ENCODE measurements around the gene LHPP.

Gene LHPP

DNA sequence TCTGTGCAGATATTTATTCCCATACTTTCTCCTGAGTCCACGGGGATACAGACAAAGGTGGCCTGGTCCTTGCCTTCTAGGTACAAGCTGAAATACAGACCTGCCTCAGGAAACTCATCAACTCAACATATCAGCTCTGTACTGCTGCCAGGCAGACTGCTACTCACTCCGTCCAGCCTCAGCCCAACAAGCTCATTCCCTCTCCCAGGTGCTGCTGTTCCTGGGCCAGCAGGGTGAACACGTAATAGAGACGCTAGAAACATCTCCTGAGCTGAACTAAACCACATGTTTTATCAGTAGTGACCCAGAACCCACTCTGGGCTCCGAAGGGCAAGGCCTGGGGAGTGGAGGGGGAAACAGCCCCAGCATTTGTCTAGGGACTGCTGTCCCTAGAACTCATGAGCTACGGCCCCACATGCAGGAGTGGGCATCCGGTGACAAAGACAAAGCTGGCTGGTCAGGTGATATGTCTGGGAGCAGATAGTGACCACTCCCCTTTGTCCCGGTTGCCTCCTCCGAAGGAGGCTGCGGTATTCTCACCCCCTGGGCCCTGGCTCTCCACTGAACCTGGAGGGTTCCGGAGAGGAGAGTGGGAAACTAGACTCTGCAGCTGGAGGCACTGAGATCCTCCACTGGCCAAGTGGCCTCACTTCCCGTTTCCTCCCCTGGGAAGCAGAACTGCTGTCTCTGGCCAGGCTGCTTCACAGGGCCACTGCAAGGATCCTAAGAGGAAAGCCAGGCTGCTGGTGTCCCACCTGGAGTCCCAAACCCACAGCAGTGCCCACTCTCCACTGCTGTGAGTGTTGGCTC is 166.4 kb downstream of the LHPP start:
- no peak overlapping the region for H2AK5ac ChIP-seq (ENCODE audit: low read length)
- H2BK5ac ChIP-seq (ENCODE audit: low read length) = no peak overlapping the region
- H4K8ac ChIP-seq (ENCODE audit: low read depth, low read length) = no peak overlapping the region
- H3K79me2 ChIP-seq (ENCODE audit: control insufficient read depth, insufficient read depth, low read length) = no peaks in the 10 kb centered on the region
- DNase-seq = no peak
- no peaks in the 10 kb centered on the region for H3K4me1 ChIP-seq (ENCODE audit: control insufficient read depth, low read depth, low read length)
- no peak overlapping the region for H3K4me2 ChIP-seq (ENCODE audit: low read length)
- no CpG with 5 or more reads among the region's 12 CpGs for WGBS (ENCODE audit: extremely low coverage, insufficient coverage, low lambda C conversion rate)
- no peak overlapping the region for H2BK15ac ChIP-seq (replicated peaks; ENCODE audit: low read depth)
- no peaks in the 10 kb centered on the region for H3K36me3 ChIP-seq (ENCODE audit: control insufficient read depth, insufficient read depth, low read length)
- peaks cover 1% of the 10 kb centered on the region for H3K79me1 ChIP-seq (ENCODE audit: low read length)
- H3K18ac ChIP-seq (ENCODE audit: low read length) = no peak overlapping the region
- H3K27me3 ChIP-seq (ENCODE audit: insufficient read depth, low read length, poor library complexity) = no peaks in the 10 kb centered on the region
- H3K27ac ChIP-seq (ENCODE audit: low read depth, low read length) = no peak overlapping the region
- H3K9ac ChIP-seq (ENCODE audit: low read length) = no peak overlapping the region
- H3K23ac ChIP-seq (ENCODE audit: low read length) = no peak overlapping the region
- H4K5ac ChIP-seq (ENCODE audit: low read length) = no peak overlapping the region
- no peak overlapping the region for H3K56ac ChIP-seq (ENCODE audit: low read length)
- no peak overlapping the region for H3K4ac ChIP-seq (ENCODE audit: low read depth, low read length)
- no peak overlapping the region for H3K4me3 ChIP-seq (ENCODE audit: low read length)
- no peak overlapping the region for H2BK120ac ChIP-seq (ENCODE audit: low read depth, low read length)

DNA sequence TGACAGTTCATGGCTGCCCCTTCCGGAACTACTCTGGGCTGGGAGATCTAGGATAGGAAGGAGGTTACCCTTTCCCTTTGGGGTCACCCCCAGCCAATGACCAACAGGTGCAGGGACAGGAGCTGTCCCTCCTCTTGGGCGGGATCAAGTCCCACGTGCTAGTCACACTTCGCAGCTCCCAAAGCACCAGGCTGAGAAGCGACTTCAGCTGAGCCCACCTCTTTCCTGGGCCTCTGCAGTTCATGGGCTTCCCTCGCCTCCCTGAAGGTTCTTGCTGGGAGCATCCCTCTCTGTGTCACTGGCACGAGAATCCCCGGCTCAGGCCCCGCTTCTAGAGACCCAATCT is 167.0 kb downstream of the LHPP start:
- no peak overlapping the region for H3K9ac ChIP-seq (ENCODE audit: low read length)
- no peak overlapping the region for H3K4ac ChIP-seq (ENCODE audit: low read depth, low read length)
- no peak overlapping the region for H2AK5ac ChIP-seq (ENCODE audit: low read length)
- no peaks in the 10 kb centered on the region for H3K27me3 ChIP-seq (ENCODE audit: insufficient read depth, low read length, poor library complexity)
- no peak overlapping the region for H2BK120ac ChIP-seq (ENCODE audit: low read depth, low read length)
- H3K79me2 ChIP-seq (ENCODE audit: control insufficient read depth, insufficient read depth, low read length) = no peaks in the 10 kb centered on the region
- H4K5ac ChIP-seq (ENCODE audit: low read length) = no peak overlapping the region
- no peak overlapping the region for H3K18ac ChIP-seq (ENCODE audit: low read length)
- WGBS (ENCODE audit: extremely low coverage, insufficient coverage, low lambda C conversion rate) = no CpG with 5 or more reads among the region's 9 CpGs
- no peak overlapping the region for H3K23ac ChIP-seq (ENCODE audit: low read length)
- H3K79me1 ChIP-seq (ENCODE audit: low read length) = peaks cover 1% of the 10 kb centered on the region
- no peak overlapping the region for H4K8ac ChIP-seq (ENCODE audit: low read depth, low read length)
- H2BK5ac ChIP-seq (ENCODE audit: low read length) = no peak overlapping the region
- H3K27ac ChIP-seq (ENCODE audit: low read depth, low read length) = no peak overlapping the region
- H3K4me3 ChIP-seq (ENCODE audit: low read length) = no peak overlapping the region
- H3K56ac ChIP-seq (ENCODE audit: low read length) = no peak overlapping the region
- no peaks in the 10 kb centered on the region for H3K36me3 ChIP-seq (ENCODE audit: control insufficient read depth, insufficient read depth, low read length)
- DNase-seq = no peak
- no peak overlapping the region for H2BK15ac ChIP-seq (replicated peaks; ENCODE audit: low read depth)
- H3K4me1 ChIP-seq (ENCODE audit: control insufficient read depth, low read depth, low read length) = no peaks in the 10 kb centered on the region
- H3K4me2 ChIP-seq (ENCODE audit: low read length) = no peak overlapping the region

DNA sequence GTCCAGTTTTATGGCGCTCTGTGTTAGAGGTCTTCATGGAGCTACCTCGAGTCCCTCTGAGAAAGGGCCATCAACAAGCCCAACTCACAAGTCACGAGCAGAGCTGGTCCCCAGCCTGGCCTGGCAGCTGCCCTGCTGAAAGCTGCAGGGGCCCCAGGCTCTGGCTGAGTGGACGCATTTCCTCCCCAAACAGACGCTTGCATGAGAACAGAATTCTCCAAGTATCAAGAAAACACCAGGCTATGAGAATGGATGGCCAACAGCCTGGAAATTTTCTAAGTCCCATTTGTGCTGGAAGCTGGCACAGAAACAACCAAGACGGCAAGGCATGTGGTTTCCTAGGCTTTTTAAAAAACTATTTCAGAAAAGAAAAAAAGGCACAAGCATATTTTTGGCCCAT is 167.8 kb downstream of the LHPP start:
- H3K9ac ChIP-seq (ENCODE audit: low read length) = no peak overlapping the region
- H3K4me2 ChIP-seq (ENCODE audit: low read length) = no peak overlapping the region
- H3K27me3 ChIP-seq (ENCODE audit: insufficient read depth, low read length, poor library complexity) = no peaks in the 10 kb centered on the region
- H3K27ac ChIP-seq (ENCODE audit: low read depth, low read length) = no peak overlapping the region
- no peak overlapping the region for H4K8ac ChIP-seq (ENCODE audit: low read depth, low read length)
- H2BK15ac ChIP-seq (replicated peaks; ENCODE audit: low read depth) = no peak overlapping the region
- H3K79me1 ChIP-seq (ENCODE audit: low read length) = peaks cover 1% of the 10 kb centered on the region
- no peak for DNase-seq
- H3K23ac ChIP-seq (ENCODE audit: low read length) = no peak overlapping the region
- H3K18ac ChIP-seq (ENCODE audit: low read length) = no peak overlapping the region
- H3K4me1 ChIP-seq (ENCODE audit: control insufficient read depth, low read depth, low read length) = no peaks in the 10 kb centered on the region
- no CpG with 5 or more reads among the region's 6 CpGs for WGBS (ENCODE audit: extremely low coverage, insufficient coverage, low lambda C conversion rate)
- H3K4ac ChIP-seq (ENCODE audit: low read depth, low read length) = no peak overlapping the region
- no peak overlapping the region for H2BK120ac ChIP-seq (ENCODE audit: low read depth, low read length)
- no peaks in the 10 kb centered on the region for H3K36me3 ChIP-seq (ENCODE audit: control insufficient read depth, insufficient read depth, low read length)
- H2BK5ac ChIP-seq (ENCODE audit: low read length) = no peak overlapping the region
- H2AK5ac ChIP-seq (ENCODE audit: low read length) = no peak overlapping the region
- no peak overlapping the region for H4K5ac ChIP-seq (ENCODE audit: low read length)
- no peak overlapping the region for H3K4me3 ChIP-seq (ENCODE audit: low read length)
- H3K79me2 ChIP-seq (ENCODE audit: control insufficient read depth, insufficient read depth, low read length) = no peaks in the 10 kb centered on the region
- H3K56ac ChIP-seq (ENCODE audit: low read length) = no peak overlapping the region

DNA sequence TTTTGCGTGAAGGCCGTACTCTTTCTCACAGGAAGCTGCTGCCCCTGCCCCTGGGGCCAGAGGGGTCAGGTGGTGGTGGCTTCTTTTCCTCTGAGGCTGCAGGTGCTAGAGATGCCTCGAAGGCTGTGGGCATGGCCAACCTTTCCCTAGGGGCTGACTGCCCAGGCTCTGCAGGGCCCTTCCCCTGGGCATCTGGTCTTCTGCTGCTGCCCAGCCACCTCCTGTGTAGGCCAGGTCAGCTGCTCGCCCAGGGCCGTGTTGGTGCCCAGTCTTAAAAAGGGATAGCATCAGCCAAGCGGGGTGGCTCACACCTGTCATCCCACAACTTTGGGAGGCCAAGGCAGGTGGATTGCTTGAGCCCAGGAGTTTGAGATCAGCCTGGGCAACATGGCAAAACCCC is 168.2 kb downstream of the LHPP start:
- Histone ChIP-seq H3K23ac (ENCODE audit: low read length) (no peak overlapping the region), H4K8ac (ENCODE audit: low read depth, low read length) (no peak overlapping the region), H2BK15ac (replicated peaks; ENCODE audit: low read depth) (no peak overlapping the region), H3K4me3 (ENCODE audit: low read length) (no peak overlapping the region), H3K4me2 (ENCODE audit: low read length) (no peak overlapping the region), H3K36me3 (ENCODE audit: control insufficient read depth, insufficient read depth, low read length) (no peaks in the 10 kb centered on the region), H3K9ac (ENCODE audit: low read length) (no peak overlapping the region), H2BK5ac (ENCODE audit: low read length) (no peak overlapping the region), H3K79me2 (ENCODE audit: control insufficient read depth, insufficient read depth, low read length) (no peaks in the 10 kb centered on the region), H3K4ac (ENCODE audit: low read depth, low read length) (no peak overlapping the region), H4K5ac (ENCODE audit: low read length) (no peak overlapping the region), H3K79me1 (ENCODE audit: low read length) (peaks cover 1% of the 10 kb centered on the region), H3K4me1 (ENCODE audit: control insufficient read depth, low read depth, low read length) (no peaks in the 10 kb centered on the region), H3K27me3 (ENCODE audit: insufficient read depth, low read length, poor library complexity) (no peaks in the 10 kb centered on the region), H2BK120ac (ENCODE audit: low read depth, low read length) (no peak overlapping the region), H3K18ac (ENCODE audit: low read length) (no peak overlapping the region), H3K27ac (ENCODE audit: low read depth, low read length) (no peak overlapping the region), H2AK5ac (ENCODE audit: low read length) (no peak overlapping the region), H3K56ac (ENCODE audit: low read length) (no peak overlapping the region)
- no peak for DNase-seq
- no CpG with 5 or more reads among the region's 6 CpGs for WGBS (ENCODE audit: extremely low coverage, insufficient coverage, low lambda C conversion rate)

DNA sequence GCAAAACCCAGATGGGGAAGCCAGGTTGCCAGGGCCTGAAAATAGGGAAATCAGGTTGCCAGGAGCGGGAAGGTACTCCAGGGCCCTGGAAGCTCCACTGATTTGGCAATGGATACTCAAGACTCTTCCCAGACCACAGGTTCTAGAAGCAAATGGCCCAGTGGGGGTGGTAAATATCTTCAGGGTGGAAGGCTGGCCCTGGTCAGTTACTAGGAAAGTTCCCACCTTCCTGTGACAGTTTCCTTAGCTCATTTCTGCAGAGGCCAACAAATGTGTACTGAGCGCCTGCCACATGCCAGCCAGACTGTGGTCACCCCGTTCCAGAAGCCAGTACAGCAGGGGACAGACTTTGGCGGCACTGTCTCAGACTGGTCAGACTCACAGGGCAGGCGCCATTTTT is 168.9 kb downstream of the LHPP start:
- Histone ChIP-seq H2BK15ac (replicated peaks; ENCODE audit: low read depth) (no peak overlapping the region), H3K27ac (ENCODE audit: low read depth, low read length) (no peak overlapping the region), H2BK5ac (ENCODE audit: low read length) (no peak overlapping the region), H3K9ac (ENCODE audit: low read length) (no peak overlapping the region), H3K23ac (ENCODE audit: low read length) (no peak overlapping the region), H3K56ac (ENCODE audit: low read length) (no peak overlapping the region), H3K79me2 (ENCODE audit: control insufficient read depth, insufficient read depth, low read length) (no peaks in the 10 kb centered on the region), H2AK5ac (ENCODE audit: low read length) (no peak overlapping the region), H3K4me2 (ENCODE audit: low read length) (no peak overlapping the region), H3K79me1 (ENCODE audit: low read length) (peaks cover 1% of the 10 kb centered on the region), H4K8ac (ENCODE audit: low read depth, low read length) (no peak overlapping the region), H3K36me3 (ENCODE audit: control insufficient read depth, insufficient read depth, low read length) (no peaks in the 10 kb centered on the region), H3K27me3 (ENCODE audit: insufficient read depth, low read length, poor library complexity) (no peaks in the 10 kb centered on the region), H3K4me1 (ENCODE audit: control insufficient read depth, low read depth, low read length) (no peaks in the 10 kb centered on the region), H3K18ac (ENCODE audit: low read length) (no peak overlapping the region), H3K4me3 (ENCODE audit: low read length) (no peak overlapping the region), H2BK120ac (ENCODE audit: low read depth, low read length) (no peak overlapping the region), H4K5ac (ENCODE audit: low read length) (no peak overlapping the region), H3K4ac (ENCODE audit: low read depth, low read length) (no peak overlapping the region)
- no peak for DNase-seq
- whole genome bisulfite sequencing (ENCODE audit: extremely low coverage, insufficient coverage, low lambda C conversion rate) = no CpG with 5 or more reads among the region's 5 CpGs

DNA sequence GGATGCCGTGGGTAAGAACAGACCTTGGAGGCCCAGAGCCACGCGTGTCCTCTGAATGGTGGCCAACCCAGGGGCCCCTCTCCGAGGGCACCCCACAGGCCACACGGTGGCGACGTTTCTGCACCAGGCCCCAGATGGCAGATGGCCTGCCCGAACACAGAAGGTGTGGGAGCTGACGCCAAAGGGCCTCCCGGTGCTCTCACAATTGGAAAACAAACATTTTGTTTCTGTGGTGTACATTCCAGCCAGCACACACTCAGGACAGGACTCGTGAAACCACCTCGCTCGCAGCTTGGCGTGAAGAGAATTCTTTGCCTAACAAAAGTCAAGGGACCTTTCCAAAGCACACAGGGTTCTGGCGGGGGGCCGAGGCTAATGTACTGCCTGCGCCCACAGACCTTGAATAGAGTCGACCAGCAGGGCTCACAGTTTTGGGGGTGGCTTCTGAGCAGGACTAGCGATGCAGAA is 170.5 kb downstream of the LHPP start:
- no peak overlapping the region for H2BK5ac ChIP-seq (ENCODE audit: low read length)
- no peak overlapping the region for H2BK15ac ChIP-seq (replicated peaks; ENCODE audit: low read depth)
- H3K27ac ChIP-seq (ENCODE audit: low read depth, low read length) = no peak overlapping the region
- H3K36me3 ChIP-seq (ENCODE audit: control insufficient read depth, insufficient read depth, low read length) = no peaks in the 10 kb centered on the region
- H3K4me3 ChIP-seq (ENCODE audit: low read length) = no peak overlapping the region
- no peak overlapping the region for H2BK120ac ChIP-seq (ENCODE audit: low read depth, low read length)
- WGBS (ENCODE audit: extremely low coverage, insufficient coverage, low lambda C conversion rate) = no CpG with 5 or more reads among the region's 19 CpGs
- no peak overlapping the region for H3K9ac ChIP-seq (ENCODE audit: low read length)
- H3K56ac ChIP-seq (ENCODE audit: low read length) = no peak overlapping the region
- H3K4me2 ChIP-seq (ENCODE audit: low read length) = no peak overlapping the region
- H3K23ac ChIP-seq (ENCODE audit: low read length) = no peak overlapping the region
- H3K79me2 ChIP-seq (ENCODE audit: control insufficient read depth, insufficient read depth, low read length) = no peaks in the 10 kb centered on the region
- no peak overlapping the region for H2AK5ac ChIP-seq (ENCODE audit: low read length)
- DNase-seq = peak; percentile 34
- H3K18ac ChIP-seq (ENCODE audit: low read length) = no peak overlapping the region
- no peaks in the 10 kb centered on the region for H3K4me1 ChIP-seq (ENCODE audit: control insufficient read depth, low read depth, low read length)
- no peak overlapping the region for H3K4ac ChIP-seq (ENCODE audit: low read depth, low read length)
- H3K27me3 ChIP-seq (ENCODE audit: insufficient read depth, low read length, poor library complexity) = no peaks in the 10 kb centered on the region
- H3K79me1 ChIP-seq (ENCODE audit: low read length) = peaks cover 1% of the 10 kb centered on the region
- H4K8ac ChIP-seq (ENCODE audit: low read depth, low read length) = no peak overlapping the region
- H4K5ac ChIP-seq (ENCODE audit: low read length) = no peak overlapping the region

Measured in mesendoderm (in vitro differentiated cells).